Brain microvascular endothelial cell (primary cell): ENCODE measurements around the gene KCNT1.

Source experiments
- DNase-seq: peaks from one replicate; pipeline ENCODE4 v3.0.0-alpha.2; 2020
- H3K27ac ChIP-seq: fragments of 250-450 bp; sonication (Bioruptor Pico); 2 replicates; pipeline ENCODE4 v1.5.1; 2020; ENCODE audit warnings: mild to moderate bottlenecking, moderate library complexity
- H3K27me3 ChIP-seq: fragments of 250-450 bp; sonication (Bioruptor Pico); replicated peaks from 2 replicates; pipeline ENCODE4 v1.5.1; 2020; ENCODE audit warnings: mild to moderate bottlenecking
- H3K36me3 ChIP-seq: fragments of 250-450 bp; sonication (Bioruptor Pico); replicated peaks from 2 replicates; pipeline ENCODE4 v1.5.1; 2020; ENCODE audit warnings: mild to moderate bottlenecking
- H3K4me3 ChIP-seq: 2 replicates; pipeline ENCODE4 v1.5.1; 2011; ENCODE audit warnings: low read depth, mild to moderate bottlenecking, control low read depth, low read length, moderate library complexity
- CTCF ChIP-seq: IDR thresholded peaks from 2 replicates; pipeline ENCODE4 v1.5.1; 2011; ENCODE audit warnings: low read depth, mild to moderate bottlenecking, moderate library complexity, low read length, control low read depth, inconsistent platforms; ENCODE audit errors: missing control alignments
- in situ Hi-C: cut with HindIII; loops from 2 replicates; pipeline ENCODE4 v1.10.0; 2017; ENCODE audit warnings: low sequenced_read_pairs, low pct_ligation_motif_present

KCNT1 gene

DNA sequence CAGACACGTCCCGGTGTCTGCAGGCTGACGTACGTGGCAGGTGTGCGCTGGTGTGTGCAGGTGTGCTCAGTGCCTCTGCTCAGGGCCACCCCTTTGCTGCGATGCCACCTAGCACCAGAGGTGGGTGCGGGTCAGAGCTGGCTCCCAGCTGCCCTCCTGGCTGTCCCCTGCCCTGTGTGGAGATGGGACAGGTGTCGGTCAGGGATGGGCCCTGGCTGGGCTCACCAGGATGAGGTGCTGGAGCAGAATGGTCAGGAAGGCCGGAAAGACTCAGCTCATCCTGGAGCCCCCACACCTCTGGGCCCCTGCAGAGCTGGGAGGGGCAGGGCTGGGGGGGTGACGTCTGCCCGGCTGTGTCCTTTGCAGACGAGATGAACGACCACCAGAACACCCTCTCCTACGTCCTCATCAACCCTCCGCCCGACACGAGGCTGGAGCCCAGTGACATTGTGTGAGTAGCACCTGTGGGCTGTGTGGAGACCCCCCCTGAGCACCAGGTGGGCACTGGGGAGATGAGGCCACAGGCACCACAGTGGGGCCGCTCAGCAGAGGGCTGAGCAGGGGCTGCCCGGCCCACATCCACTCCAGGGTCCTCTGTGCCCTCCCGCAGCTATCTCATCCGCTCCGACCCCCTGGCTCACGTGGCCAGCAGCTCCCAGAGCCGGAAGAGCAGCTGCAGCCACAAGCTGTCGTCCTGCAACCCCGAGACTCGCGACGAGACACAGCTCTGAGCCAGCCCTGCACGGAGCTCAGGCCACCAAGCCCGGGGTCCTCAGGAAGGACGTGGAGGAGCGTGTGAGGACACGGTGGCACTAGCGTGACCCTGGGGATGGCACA lies 89.7 kb downstream of the KCNT1 start:
- Histone ChIP-seq H3K36me3 (no peaks in the 10 kb centered on the region), H3K4me3 (no peak overlapping the region), H3K27ac (no peak overlapping the region), H3K27me3 (no peaks in the 10 kb centered on the region)
- in situ Hi-C loops, result no loop called here
- no peak for TF ChIP-seq CTCF
- no peak for DNase-seq

GRCh38 chr9:135792268-135793128 lies 90.5 kb downstream of the KCNT1 start:
- TF ChIP-seq CTCF, result no peak
- no peak overlapping the region for H3K27ac ChIP-seq
- DNase-seq, result no peak
- H3K4me3 ChIP-seq, result no peak overlapping the region
- H3K36me3 ChIP-seq, result no peaks in the 10 kb centered on the region
- no peaks in the 10 kb centered on the region for H3K27me3 ChIP-seq
- in situ Hi-C loops, result no loop called here

GRCh38 chr9:135793221-135794056 lies 91.5 kb downstream of the KCNT1 start:
- DNase-seq, result no peak
- Histone ChIP-seq H3K4me3 (no peak overlapping the region), H3K27ac (no peak overlapping the region), H3K36me3 (no peaks in the 10 kb centered on the region), H3K27me3 (no peaks in the 10 kb centered on the region)
- TF ChIP-seq CTCF, result no peak
- in situ Hi-C loops, result no loop called here

DNA sequence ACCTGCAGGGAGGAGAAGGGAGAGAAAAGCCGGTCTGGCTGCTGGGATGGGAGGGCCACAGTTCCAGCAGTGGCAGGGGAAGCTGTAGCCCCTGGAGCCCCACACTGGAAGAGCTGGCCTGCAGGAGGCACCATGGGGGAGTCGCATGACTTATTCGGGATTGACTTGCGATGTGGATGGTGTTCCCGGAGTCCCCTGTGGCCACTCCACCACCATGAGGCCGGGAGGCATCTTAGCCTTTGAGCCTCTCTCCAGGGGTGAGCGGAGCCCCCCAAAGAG lies 92.0 kb downstream of the KCNT1 start:
- Histone ChIP-seq H3K27me3 (no peaks in the 10 kb centered on the region), H3K4me3 (no peak overlapping the region), H3K27ac (no peak overlapping the region), H3K36me3 (no peaks in the 10 kb centered on the region)
- TF ChIP-seq CTCF, result no peak
- in situ Hi-C loops, result no loop called here
- no peak for DNase-seq

GRCh38 chr9:135794361-135794885 lies 92.4 kb downstream of the KCNT1 start:
- in situ Hi-C loops, result no loop called here
- DNase-seq, result no peak
- no peaks in the 10 kb centered on the region for H3K36me3 ChIP-seq
- no peak overlapping the region for H3K4me3 ChIP-seq
- H3K27ac ChIP-seq, result no peak overlapping the region
- TF ChIP-seq CTCF, result no peak
- no peaks in the 10 kb centered on the region for H3K27me3 ChIP-seq
